GM18505 (cell line): ENCODE measurements around the gene POM121.
A peak's percentile ranks its signal among the peaks of the same experiment; 100 is the strongest.
"Not testable (repeated sequence)": the region's sequence is repeated elsewhere in the genome, so short reads cannot be mapped to it uniquely, and the experiment has no call there.

ENCODE experiments used
- ATAC-seq: cut with Tn5 transposase; IDR thresholded peaks from one replicate; pipeline ENCODE4 v1.9.1; 2021; ENCODE audit not compliant: unreplicated experiment
- POLR2A ChIP-seq: IDR thresholded peaks from 4 replicates; pipeline ENCODE4 v1.6.1; 2011; ENCODE audit warnings: borderline replicate concordance; ENCODE audit not compliant: insufficient read depth, insufficient read length; ENCODE audit errors: extremely low read depth

POM121 gene

DNA sequence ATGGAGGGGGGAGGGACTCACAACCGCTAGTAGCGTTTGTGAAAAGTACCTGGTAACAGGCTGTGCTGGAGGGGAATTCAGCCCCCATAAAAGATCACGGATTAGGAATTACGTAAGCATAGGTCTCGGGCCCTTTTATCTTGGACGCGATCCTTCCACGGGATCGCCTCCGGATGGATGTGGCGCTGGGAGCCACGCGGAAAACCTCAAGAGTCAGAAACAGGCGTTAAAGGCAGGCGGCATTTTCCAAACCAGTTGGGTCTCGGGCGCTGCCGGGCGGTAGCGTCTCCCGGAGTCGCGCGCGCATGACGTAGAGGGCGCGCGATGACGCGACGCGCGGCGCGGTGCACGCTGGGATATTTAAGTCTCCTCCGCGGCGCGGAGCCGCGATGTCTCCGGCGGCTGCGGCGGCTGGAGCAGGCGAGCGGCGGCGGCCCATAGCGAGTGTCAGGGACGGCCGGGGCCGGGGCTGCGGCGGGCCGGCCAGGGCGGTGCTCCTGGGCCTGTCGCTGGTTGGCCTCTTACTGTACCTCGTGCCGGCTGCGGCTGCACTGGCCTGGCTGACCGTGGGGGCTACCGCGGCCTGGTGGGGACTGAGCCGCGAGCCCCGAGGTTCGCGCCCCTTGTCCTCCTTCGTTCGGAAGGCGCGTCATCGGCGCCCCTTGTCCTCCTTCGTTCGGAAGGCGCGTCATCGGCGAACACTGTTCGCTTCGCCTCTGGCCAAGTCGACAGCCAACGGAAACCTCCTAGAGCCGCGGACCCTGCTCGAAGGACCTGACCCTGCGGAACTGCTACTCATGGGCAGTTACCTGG lies at the start of gene POM121:
Gene POM121, plus strand, starts transcription at position 363 of the 813 bp plus-strand sequence. Its CDS starts 27 bp downstream, at position 390.
- peak; percentile 86 for TF ChIP-seq POLR2A

DNA sequence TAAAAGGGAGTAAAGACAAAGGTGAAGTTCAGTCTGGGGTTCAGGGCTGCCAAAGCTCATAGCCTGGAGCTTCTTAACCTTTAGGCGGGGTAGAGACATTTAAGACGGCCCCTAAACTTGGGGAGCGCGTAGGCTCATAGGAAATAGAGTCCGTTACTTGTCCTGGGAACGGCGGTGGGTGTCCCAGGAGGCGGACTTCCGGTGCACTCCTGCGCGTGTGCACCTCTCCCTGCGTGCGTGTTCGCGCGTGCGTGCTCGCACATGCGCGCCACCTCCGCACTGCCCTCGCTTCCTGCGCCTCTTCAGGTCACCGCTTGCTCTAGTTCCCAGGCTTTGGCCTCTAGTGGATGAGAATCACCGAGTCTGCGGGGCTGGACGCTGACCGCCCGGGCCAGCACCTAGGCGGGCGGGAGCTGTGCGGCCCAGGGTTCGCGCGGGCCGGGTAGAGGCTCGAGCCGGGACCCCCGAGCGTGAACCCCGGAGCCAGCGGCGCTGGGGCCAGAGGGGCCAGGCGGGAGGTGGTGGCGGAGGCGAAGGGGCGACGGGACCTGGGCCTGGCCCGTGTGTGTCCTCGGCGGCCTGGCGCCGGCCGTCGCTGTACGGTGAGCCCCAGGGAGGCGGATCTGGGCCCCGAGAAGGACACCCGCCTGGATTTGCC lies 45.7 kb upstream of the POM121 start:
- ATAC-seq = peak; percentile 99
- peak; percentile 70 for TF ChIP-seq POLR2A

More for the DNA sequence above, at the start of gene POM121:
- ATAC-seq = peak; percentile 88

DNA sequence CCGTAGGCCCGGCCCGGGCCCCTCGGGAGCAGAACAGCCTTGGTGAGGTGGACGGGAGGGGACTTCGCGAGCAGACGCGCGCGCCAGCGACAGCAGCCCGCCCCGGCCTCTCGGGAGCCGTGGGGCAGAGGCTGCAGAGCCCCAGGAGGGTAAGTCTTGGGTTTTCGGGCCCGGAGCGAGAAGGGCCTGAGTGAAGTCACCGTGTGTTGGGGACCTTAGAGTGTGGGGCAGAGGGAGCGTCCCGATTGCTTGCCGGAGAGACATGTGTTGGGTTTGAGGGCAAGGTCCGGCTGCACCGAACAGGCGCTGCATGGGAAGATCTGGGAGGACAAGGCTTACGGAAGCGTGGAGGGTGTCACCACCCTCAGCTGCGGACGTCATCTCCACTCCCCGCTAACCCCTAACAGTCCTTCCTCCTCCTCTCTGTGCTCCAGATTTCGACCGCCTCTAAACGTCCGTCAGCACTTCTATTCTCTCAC lies 45.1 kb upstream of the POM121 start:
- peak; percentile 8 for ATAC-seq

- not testable (repeated sequence) for ATAC-seq
Measured at GRCh38 chr7:72891750-72892149, 33.1 kb upstream of the POM121 start.

DNA sequence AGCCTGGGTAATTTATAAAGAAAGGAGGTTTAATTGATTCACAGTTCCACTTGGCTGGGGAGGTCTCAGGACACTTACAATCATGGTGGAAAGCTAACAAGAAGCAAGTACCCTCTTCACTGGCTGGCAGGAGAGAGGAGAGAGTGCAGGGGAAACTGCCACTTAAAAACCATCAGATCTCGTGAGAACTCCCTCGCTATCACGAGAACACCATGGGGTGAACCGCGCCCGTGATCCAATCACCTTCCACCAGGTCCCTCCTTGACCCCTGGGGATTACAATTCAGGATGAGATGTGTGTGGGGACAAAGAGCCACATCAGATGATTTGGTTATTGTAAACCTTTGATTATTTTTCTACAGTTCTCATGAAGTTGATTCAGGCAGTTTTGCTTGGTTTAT lies 20.2 kb upstream of the POM121 start:
- not testable (repeated sequence) for ATAC-seq

DNA sequence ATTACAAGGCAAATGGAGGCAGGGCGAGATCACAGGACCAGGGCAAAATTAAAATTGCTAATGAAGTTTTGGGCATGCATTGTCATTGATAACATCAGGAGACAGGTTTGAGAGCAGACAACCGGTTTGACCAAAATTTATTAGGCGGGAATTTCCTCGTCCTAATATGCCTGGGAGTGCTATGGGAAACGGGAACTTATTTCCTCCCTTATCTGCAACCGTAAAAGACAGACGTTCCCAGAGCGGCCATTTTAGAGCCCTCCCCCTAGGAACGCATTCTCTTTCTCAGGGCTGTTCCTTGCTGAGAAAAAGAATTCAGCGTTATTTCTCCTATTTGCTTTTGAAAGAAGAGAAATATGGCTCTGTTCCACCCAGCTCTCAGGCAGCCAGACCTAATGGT lies 16.5 kb upstream of the POM121 start:
- ATAC-seq = not testable (repeated sequence)

DNA sequence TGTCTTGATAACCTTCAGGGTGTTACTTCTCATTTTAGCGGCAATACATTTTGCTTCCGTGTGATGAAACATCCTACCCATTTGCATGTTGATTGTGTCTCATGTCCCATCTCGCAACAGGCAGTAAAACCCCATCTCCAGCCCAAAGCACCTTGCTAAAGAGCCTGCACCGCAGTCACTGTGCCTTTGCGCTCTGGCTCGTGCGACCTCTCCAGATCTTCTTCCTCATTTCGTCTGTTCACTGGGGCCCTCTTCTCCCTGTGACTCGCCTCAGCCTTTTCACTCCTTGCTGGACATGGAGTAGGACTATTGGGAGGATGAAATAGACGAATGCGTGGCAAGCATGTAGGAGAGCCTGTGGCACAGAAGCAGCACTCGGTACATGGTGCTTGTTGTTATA lies 13.5 kb upstream of the POM121 start:
- ATAC-seq = not testable (repeated sequence)

DNA sequence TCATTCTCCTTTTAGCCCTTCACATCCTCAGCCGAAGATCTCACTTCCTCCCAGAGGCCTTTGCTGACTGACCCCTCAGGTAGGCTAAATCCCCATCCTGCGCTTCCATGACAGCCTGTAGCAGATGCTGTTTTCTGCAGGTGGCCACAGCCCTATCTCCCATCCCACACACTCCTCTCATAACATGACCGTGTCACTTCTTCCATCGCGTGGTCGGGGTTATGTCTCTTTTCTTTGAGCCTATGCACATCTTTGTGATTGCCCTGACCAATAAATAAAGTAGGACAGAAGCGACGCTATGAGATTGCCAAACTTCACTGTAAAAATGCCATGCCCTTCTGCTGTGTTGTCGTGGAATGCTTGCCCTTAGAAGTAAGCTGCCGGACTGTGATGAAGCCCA lies 11.1 kb upstream of the POM121 start:
- ATAC-seq = not testable (repeated sequence)

DNA sequence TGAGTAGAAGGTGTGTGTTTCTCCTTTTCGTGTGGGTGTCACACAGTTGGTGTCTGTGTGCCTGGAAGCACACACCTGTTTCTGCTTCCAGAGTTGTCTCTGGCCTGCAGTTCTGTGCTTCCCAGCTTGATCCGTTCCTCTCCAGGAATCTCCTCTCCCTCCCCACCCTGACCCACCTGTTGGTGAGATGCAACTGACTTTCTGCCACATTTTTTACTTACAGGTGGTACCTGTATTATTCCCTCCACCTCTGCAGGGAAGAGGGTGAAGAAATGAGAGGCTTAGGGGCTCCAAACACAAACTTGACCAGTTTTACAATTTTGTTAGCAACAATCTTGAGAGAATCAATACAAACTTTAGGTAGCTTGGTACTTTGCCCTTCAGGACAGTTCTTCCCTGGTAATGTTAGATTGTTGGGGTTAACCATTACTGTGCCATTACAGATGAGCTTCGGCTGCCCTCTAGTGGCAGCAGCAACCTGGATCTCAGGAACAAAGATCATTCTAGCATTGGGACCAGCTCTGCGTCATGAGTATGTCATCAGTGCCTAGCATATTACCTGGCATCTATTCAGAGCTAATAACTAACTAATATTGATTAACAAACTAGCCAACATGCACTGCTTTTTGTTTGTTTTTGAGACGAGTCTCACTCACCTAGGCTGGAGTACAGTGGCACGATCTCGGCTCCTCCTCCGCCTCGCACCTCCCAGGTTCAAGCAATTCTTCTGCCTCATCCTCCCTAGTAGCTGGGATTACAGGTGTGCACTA lies 10.0 kb upstream of the POM121 start:
- peak; percentile 76 for ATAC-seq

GRCh38 chr7:72919256-72919775 lies 5.6 kb upstream of the POM121 start:
- no peak for ATAC-seq
- TF ChIP-seq POLR2A = no peak

- no peak for ATAC-seq
- no peak for TF ChIP-seq POLR2A
Measured at GRCh38 chr7:72924386-72924732, 536 bp upstream of the POM121 start.

GRCh38 chr7:72925546-72926120 lies 738 bp downstream of the POM121 start:
- TF ChIP-seq POLR2A = no peak
- ATAC-seq = no peak

GRCh38 chr7:72927791-72928190 lies 2.9 kb downstream of the POM121 start:
- not testable (repeated sequence) for ATAC-seq

GRCh38 chr7:72928216-72928615 lies 3.3 kb downstream of the POM121 start:
- ATAC-seq = not testable (repeated sequence)

DNA sequence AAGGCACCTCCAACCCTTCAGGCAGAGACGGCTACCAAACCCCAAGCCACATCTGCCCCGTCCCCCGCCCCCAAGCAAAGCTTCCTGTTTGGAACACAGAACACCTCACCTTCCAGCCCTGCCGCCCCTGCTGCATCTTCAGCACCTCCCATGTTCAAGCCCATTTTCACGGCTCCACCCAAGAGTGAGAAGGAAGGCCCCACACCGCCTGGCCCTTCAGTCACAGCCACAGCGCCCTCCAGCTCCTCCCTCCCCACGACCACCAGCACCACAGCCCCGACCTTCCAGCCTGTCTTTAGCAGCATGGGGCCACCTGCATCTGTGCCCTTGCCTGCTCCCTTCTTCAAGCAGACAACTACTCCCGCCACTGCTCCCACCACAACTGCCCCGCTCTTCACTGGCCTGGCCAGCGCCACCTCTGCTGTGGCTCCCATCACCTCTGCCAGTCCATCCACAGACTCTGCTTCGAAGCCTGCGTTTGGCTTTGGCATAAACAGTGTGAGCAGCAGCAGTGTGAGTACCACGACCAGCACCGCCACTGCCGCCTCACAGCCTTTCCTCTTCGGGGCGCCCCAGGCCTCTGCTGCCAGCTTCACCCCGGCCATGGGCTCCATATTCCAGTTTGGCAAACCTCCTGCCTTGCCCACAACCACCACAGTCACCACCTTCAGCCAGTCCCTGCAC lies 17.3 kb downstream of the POM121 start:
- ATAC-seq = not testable (repeated sequence)

DNA sequence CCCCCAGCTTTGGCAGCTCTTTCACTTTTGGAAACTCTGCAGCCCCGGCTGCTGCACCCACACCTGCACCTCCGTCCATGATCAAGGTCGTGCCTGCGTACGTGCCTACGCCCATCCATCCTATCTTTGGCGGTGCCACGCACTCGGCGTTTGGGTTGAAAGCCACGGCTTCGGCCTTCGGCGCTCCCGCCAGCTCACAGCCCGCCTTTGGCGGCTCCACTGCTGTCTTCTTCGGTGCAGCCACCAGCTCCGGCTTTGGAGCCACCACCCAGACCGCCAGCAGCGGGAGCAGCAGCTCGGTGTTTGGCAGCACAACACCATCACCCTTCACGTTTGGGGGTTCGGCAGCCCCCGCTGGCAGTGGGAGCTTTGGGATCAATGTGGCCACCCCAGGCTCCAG lies 18.1 kb downstream of the POM121 start:
- not testable (repeated sequence) for ATAC-seq

- ATAC-seq = not testable (repeated sequence)
Measured at GRCh38 chr7:72944937-72945336, 20.0 kb downstream of the POM121 start.

DNA sequence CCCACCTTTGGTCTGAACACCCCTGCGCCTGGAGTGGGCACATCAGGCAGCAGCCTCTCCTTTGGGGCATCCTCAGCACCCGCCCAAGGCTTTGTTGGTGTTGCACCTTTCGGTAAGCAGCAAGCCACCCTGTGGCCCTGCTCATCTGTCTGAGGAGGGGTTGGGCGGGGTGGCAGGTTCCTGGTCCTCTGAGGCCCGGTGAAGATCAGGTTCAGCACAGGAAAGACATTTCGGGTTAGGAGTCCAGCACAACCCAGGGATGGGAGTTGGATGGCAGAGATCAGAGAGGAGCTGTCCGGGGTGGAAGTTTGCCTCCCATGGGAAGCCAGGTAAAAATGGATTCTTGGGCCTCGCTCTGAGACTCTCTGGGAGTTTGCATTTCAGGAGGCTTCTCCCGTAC lies 20.7 kb downstream of the POM121 start:
- not testable (repeated sequence) for ATAC-seq

DNA sequence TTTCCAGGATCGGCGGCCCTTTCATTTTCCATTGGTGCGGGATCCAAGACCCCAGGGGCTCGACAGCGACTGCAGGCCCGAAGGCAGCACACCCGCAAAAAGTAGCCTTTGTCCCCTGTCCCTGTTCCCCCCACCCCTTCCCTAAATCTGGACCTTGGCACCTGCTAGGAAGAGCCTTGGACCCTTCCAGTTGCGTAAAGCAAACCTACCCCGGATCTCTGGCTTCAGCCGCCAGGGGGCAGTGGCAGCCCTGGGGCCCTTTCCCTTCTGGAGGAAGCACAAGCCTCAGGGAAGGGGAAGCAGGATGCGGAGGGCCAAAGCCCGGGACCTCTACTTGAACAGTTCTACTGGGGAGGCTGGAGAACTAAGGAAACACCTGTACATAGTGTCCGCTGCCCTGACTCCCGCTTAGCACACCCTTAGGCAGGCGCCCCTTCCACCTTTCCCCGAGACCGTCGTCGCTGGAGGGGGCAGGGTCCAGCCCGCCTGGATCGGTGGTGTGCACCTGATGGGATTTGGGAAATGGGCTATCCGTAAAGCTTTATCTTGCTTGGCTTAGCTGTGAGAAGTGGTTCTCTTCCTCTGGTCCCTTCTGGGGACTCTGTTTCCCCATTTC lies 21.3 kb downstream of the POM121 start:
- not testable (repeated sequence) for ATAC-seq
